LoVo (cell line): ENCODE measurements around the gene PURA.
"Not testable (repeated sequence)": the region's sequence is repeated elsewhere in the genome, so short reads cannot be mapped to it uniquely, and the experiment has no call there.

Source experiments
- DNase-seq: peaks from one replicate; pipeline ENCODE4 v3.0.0-alpha.2; 2016; ENCODE audit warnings: low spot score

Gene PURA

DNA sequence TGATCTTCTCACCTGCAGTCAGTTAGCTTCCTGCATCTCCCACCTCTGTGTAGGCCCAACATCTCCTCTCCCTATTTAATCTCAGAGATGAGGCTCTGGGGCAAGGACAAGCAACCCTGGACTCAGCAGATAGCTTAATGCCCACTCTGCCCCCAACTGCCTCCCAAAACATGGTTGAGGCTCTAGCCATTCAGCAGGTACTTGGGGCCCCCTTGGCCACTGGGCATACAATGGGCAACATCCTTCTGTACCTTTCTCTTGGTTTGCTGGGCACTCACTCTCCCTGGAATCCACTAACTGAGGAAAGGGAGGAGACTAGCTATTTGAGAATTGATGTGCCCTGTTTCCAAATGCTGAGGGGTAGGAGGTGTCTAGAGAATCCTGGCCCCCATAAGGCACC lies 21.2 kb downstream of the PURA start:
- DNase-seq, result no peak

DNA sequence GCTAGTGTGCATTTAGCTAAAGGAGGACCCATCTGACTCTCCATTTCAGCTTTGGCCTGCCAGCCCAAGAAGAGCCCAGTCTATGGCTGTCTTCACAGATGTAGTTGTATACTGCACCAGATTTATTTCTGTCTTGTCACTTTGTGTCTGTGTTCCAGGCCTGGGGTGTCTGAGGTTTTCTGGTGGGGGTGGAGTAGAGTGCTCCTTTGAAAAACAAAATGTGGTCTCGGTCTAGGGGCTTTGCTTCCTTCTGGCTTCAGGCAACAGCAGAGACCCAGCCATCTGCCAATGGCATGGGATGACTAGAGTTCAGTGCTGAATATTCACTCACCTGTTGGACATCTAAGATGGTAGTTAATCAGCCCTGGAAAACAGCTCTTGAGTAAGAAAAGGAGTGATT lies 22.7 kb downstream of the PURA start:
- DNase-seq, result no peak

DNA sequence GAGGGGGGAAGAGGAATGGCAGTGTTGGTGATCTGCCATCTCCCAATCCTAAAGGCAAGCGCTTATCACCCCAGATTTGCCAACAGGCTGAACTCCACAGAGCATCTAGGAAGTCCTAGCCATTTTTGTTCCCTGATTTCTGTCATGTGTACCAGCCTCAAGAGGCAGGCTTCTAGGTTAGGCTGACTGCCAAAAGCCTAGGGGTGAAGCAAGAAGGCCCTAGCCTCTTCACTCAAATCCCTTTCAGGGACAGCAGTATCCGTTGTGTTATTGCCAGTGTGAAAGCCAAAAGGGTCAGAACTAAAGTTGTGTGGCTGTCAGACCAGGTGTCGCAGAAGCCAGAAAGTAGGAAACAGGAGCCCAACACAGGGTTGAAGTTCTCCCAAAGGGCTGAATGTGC lies 26.5 kb downstream of the PURA start:
- no peak for DNase-seq

GRCh38 chr5:140141241-140141640 lies 27.3 kb downstream of the PURA start:
- DNase-seq, result no peak

- no peak for DNase-seq
Measured at GRCh38 chr5:140142246-140142645, 28.3 kb downstream of the PURA start.

GRCh38 chr5:140142856-140143255 lies 28.9 kb downstream of the PURA start:
- no peak for DNase-seq

DNA sequence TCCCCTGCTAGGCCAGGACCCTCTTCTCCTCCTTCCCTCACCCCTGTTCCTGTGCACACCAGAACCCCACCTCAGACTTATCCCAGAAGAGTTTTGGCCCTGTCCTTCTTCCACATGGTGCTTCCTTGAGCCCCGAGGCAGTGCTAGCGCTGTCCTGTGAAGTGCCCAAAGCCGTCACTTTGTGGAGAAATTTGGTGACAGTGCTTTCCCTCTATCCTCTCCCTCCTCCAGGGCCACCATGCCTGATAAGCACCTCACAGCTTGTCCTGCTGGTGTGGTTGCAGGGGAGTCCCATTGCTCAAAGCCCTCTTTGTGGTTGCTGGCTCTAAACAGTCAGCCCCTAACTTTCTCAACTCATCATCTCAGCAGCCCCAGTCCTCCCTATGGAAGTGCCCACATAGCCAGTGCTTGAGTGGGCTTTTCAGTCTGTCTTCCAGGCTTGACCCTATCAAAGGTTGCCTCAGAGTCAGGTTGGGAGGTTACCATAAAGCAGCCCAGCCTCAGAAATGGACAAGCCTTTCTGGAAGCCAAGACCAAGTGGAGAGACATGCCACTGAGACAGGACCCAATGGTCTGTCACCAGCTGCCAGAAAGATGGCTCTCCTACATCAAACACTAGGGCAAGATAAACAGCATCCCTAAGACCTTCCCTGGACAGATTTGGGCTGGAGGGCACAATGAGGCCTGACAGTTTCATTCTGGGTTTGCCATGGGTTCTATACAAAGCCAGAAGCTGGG lies 29.8 kb downstream of the PURA start:
- no peak for DNase-seq

DNA sequence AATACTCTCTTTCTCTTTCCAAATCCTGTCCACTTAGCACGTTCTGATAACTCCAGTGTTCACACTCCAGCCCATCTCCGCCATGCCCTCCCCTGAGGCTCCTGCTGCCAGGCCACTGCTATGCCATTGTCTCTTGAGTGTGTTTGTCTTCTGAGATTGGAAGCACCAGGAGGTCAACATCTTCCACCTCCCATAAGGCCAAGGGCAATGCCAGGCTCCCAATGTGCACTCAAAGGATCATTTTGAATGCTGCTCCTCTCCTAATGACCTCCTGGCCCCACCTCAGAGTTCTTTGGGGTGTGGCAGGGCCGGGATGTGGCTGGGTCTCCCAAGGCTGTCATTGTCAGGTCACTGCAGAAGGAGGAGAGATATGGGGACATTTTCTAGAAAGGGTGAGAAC lies 31.3 kb downstream of the PURA start:
- no peak for DNase-seq

GRCh38 chr5:140145818-140146522 lies 32.1 kb downstream of the PURA start:
- peak; percentile 75 for DNase-seq

GRCh38 chr5:140146523-140146842 lies 32.6 kb downstream of the PURA start:
- no peak for DNase-seq

DNA sequence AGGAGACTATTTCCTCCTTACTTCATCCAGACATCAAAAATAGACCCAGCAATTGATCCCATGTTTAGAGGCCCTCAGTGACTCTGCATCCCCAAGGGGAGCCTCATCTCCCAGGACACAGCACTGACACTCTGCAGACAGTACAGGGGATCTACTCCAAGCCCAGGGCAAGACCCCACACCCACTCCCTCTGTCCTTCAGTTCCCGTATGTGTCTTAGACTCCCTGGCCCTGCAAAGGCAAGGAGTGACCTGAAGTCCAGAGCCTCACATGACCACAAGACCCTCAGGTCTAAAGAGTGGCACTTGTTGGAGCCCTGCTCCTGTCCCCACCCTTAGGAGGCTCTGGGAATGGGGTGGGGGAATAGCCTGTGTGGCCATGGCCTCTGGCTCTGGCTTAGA lies 33.6 kb downstream of the PURA start:
- DNase-seq, result no peak

DNA sequence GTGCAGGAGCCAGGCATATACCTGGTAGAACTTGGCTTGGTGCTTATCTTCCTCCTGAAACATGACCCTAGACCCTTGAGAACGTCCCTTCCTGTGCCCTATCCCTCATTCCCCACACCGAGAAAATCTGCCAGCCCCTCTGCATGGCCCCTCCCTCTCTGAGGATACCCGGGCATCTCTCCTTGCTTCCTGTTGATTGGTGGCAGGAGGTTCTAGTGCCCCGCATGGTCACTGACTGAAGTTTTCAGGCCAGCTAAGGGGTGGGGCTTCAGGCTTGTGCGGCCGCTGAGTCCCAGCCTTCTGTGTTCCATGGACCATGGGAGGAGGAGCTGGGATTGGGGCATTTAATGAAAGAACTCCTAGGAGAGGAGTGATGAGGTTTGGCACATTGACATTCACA lies 34.6 kb downstream of the PURA start:
- no peak for DNase-seq

GRCh38 chr5:140150201-140150600 lies 36.3 kb downstream of the PURA start:
- DNase-seq, result no peak

DNA sequence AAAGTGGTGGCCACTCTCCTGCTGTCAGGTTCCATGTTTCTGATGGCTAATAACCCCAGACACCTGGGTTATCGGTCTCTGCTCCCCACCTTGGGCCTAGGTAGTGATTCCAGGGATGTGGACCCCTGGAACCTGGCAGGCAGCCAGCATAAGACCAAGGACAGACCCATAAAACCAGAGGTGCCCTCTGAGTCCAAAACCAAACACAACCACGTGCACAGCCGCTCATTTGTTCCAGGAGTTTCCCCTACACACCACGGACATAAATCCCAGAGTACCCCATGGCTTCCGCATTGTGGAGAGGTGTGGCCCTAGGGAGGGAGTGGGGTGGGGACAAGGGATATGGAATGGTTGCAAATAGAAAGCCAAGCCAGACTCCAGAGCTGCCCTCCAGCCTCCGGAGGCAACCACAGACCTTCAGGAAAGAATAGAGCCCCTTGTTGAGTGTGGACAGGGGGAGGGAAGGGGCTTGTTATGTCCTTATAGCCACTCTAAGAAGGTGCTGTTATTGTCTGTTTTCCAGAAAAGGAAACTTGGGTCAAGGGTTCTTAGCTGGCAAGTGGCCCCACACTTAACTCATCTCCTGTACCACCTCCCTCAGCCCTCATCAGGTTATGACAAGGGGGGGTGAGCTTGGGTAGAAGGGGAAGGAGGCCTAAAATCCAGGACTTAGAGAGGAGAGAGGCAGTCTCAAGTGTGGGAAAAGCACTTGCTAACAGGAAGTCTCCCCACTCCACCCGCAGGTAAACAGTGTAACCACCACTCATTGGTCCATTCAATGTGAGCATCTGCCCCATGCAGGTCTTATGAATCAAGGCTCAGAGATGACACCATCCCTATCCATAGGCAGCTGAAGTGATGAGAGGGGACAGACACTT lies 37.5 kb downstream of the PURA start:
- DNase-seq, result no peak

- no peak for DNase-seq
Measured at GRCh38 chr5:140152022-140152999, 38.4 kb downstream of the PURA start.

DNA sequence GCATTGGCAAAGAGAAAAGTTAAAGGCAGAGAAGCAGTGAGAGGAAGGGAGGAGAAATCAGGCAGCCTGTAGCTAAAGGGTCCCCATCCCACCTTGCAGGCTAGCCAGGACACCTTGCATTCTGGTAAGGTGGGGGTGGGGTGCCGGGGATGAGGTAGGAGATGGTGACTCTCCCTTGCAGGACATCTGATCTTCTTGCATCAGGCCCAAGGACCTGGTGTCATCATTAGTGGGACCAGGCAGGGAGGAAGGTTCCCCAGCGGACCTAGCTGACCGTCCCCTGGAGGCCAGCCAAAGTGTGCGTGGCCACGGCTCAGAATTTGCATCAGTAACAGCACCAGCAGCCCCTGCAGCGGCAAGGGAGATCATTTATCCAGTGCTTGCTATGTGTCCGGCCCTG lies 39.3 kb downstream of the PURA start:
- DNase-seq, result no peak

DNA sequence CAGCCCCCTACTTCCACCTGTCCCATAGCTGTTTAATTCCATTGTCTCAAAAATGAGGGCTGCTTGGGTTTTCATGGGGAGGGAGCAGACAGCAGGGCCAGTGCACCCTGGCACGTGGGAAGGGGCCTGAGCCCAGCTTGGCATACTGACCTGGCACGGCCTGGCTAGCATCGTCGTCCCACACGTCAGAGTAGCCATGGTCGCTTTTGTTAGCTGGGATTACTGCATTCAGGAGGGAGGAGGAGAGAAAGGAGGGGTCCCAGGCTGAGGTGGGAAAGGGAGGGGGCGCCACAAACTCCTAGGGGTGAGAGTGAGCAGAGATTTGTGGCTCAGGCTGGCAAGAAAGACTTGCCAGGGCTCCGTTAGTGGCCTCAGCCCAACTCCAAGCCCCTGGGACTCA lies 40.0 kb downstream of the PURA start:
- no peak for DNase-seq

- not testable (repeated sequence) for DNase-seq
Measured at GRCh38 chr5:140154710-140155381, 40.9 kb downstream of the PURA start.

DNA sequence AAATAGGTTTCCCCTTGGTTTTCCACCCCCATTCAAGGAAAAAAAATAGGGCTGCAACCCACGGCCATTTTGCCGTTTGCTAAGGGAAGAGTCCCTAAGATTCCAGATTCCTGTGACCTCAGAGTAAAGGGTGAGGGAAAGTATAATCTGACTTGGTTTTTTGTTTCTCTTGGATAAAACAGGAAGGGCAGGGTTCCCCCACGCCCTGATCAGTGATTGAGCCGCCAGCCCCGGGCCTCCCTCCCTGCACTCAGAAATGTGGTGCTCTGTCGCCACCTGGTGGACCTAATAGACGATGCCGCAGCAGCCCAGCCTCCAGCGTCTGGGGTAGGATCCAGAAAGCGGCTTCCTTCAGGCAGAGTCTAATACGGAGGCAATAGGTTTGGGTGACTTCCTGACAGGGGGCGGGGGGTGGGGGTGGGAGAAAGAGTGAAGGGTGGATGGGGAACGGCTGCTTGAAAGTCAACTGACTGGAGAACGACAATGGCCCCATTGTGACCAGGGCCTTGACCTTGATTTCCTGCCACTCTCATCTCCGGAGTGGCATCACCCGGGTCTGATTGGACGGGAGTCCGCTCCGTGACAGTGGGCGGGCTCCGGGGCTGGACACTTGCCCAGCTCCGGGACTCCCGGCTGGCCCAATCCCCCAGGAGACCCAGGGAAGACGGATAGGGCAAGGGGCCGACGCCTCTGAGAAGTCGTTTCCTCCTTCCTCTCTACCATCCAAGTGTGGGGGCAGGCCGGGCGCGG lies 43.3 kb downstream of the PURA start:
- peak; percentile 86 for DNase-seq
